ENCODE measurements around the gene ENG.

- no peak for TF ChIP-seq SIN3A (IDR thresholded peaks at IDR 0.05; ENCODE audit: borderline replicate concordance, low read depth, low read length)
- TF ChIP-seq, protein P1, sequence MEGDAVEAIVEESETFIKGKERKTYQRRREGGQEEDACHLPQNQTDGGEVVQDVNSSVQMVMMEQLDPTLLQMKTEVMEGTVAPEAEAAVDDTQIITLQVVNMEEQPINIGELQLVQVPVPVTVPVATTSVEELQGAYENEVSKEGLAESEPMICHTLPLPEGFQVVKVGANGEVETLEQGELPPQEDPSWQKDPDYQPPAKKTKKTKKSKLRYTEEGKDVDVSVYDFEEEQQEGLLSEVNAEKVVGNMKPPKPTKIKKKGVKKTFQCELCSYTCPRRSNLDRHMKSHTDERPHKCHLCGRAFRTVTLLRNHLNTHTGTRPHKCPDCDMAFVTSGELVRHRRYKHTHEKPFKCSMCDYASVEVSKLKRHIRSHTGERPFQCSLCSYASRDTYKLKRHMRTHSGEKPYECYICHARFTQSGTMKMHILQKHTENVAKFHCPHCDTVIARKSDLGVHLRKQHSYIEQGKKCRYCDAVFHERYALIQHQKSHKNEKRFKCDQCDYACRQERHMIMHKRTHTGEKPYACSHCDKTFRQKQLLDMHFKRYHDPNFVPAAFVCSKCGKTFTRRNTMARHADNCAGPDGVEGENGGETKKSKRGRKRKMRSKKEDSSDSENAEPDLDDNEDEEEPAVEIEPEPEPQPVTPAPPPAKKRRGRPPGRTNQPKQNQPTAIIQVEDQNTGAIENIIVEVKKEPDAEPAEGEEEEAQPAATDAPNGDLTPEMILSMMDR (IDR thresholded peaks at IDR 0.05): no peak
- no peak for TF ChIP-seq CHD2 (IDR thresholded peaks at IDR 0.05; ENCODE audit: low read length, partially characterized antibody)
- no peak for TF ChIP-seq FOXJ3 (CRISPR knock-in tag; IDR thresholded peaks at IDR 0.05)
- TF ChIP-seq JUND (IDR thresholded peaks at IDR 0.05): no peak
- TF ChIP-seq EP300 (IDR thresholded peaks at IDR 0.05; ENCODE audit: borderline replicate concordance in 1 of 2, low read depth in 1 of 2, low read length in 1 of 2): no peak
- TF ChIP-seq, protein P2, sequence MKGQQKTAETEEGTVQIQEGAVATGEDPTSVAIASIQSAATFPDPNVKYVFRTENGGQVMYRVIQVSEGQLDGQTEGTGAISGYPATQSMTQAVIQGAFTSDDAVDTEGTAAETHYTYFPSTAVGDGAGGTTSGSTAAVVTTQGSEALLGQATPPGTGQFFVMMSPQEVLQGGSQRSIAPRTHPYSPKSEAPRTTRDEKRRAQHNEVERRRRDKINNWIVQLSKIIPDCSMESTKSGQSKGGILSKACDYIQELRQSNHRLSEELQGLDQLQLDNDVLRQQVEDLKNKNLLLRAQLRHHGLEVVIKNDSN (IDR thresholded peaks at IDR 0.05; ENCODE audit: borderline replicate concordance, low read depth): no peak
- no peak for TF ChIP-seq GABPA (IDR thresholded peaks at IDR 0.05; ENCODE audit: low read depth)
- no peak; the same call in 1 of the 2 replicates for TF ChIP-seq SMC3 (IDR thresholded peaks at IDR 0.05; ENCODE audit: low read depth, low read length)
These were observed 23.7 kb upstream of the ENG start for GRCh38 chr9:127878001-127878651.

Measured in SK-N-SH (cell line).